ENCODE measurements around the gene SDK1. TPM values are rescaled to one million over a fixed set of nuclear protein-coding genes. Genes with fewer than 3 reads are reported as not detected.

Gene SDK1
- total RNA-seq, 2 donors from 2014 or later: 1.3 to 2.6 TPM

DNA sequence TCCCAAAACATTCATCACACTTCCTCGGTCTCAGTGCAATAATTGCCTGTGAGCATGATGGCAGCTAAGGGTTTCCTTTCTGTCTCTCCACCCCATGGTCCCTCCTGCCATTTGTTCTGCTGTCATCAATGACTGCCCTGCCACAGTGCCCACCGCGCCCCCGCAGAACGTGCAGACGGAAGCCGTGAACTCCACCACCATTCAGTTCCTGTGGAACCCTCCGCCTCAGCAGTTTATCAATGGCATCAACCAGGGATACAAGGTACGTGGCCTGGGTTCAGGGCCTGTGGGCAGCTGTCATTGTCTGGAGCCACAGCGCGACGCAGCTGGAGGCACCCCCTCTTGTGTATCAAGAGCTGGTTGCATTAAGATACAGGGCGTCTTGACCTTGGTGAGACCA lies 748.1 kb downstream of the SDK1 start:
- Histone ChIP-seq H3K27me3 (no peaks in the 10 kb centered on the region), H3K27ac (no peak overlapping the region), H3K4me1 (no peaks in the 10 kb centered on the region), H3K36me3 (no peaks in the 10 kb centered on the region), H3K4me3 (no peak overlapping the region), H3K9ac (ENCODE audit: low read depth in 2 of 2, low read length in 2 of 2) (no peak overlapping the region), H3K9me3 (no peaks in the 10 kb centered on the region)
- no peak for DNase-seq
- TF ChIP-seq, protein P1, sequence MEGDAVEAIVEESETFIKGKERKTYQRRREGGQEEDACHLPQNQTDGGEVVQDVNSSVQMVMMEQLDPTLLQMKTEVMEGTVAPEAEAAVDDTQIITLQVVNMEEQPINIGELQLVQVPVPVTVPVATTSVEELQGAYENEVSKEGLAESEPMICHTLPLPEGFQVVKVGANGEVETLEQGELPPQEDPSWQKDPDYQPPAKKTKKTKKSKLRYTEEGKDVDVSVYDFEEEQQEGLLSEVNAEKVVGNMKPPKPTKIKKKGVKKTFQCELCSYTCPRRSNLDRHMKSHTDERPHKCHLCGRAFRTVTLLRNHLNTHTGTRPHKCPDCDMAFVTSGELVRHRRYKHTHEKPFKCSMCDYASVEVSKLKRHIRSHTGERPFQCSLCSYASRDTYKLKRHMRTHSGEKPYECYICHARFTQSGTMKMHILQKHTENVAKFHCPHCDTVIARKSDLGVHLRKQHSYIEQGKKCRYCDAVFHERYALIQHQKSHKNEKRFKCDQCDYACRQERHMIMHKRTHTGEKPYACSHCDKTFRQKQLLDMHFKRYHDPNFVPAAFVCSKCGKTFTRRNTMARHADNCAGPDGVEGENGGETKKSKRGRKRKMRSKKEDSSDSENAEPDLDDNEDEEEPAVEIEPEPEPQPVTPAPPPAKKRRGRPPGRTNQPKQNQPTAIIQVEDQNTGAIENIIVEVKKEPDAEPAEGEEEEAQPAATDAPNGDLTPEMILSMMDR (IDR thresholded peaks at IDR 0.05): no peak
- intact Hi-C loops (cut with DNase I): no loop called here

- H3K9ac ChIP-seq (ENCODE audit: low read depth in 2 of 2, low read length in 2 of 2): no peak overlapping the region
- no peaks in the 10 kb centered on the region for H3K36me3 ChIP-seq
- TF ChIP-seq, protein P1 (IDR thresholded peaks at IDR 0.05): no peak
- no peaks in the 10 kb centered on the region for H3K27me3 ChIP-seq
- no peak overlapping the region for H3K4me3 ChIP-seq
- intact Hi-C loops (cut with DNase I): no loop called here
- no peaks in the 10 kb centered on the region for H3K9me3 ChIP-seq
- no peak overlapping the region for H3K27ac ChIP-seq
- DNase-seq: no peak
- no peaks in the 10 kb centered on the region for H3K4me1 ChIP-seq
Observed at GRCh38 chr7:4050126-4050660, 749.1 kb downstream of the SDK1 start.

DNA sequence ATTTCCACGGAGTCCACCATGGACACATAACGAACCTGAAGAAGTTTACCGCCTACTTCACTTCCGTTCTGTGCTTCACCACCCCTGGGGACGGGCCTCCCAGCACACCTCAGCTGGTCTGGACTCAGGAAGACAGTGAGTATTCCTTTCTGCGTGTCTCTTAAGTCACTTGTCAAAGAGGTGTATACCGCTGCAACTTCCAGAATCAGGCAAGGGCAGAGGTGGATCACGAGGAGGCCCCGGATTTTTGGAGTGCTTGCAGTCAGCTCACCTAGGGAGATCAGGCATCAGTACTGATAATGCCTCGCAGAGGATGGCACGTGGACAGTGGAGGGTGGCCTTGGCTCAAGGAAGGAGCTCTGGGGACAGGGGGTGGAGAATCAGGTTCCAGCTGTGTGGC lies 750.6 kb downstream of the SDK1 start:
- Histone ChIP-seq H3K4me3 (no peak overlapping the region), H3K27ac (no peak overlapping the region), H3K4me1 (no peaks in the 10 kb centered on the region), H3K27me3 (no peaks in the 10 kb centered on the region), H3K9ac (ENCODE audit: low read depth in 2 of 2, low read length in 2 of 2) (no peak overlapping the region), H3K36me3 (no peaks in the 10 kb centered on the region), H3K9me3 (no peaks in the 10 kb centered on the region)
- intact Hi-C loops (cut with DNase I): no loop called here
- TF ChIP-seq, protein P1 (IDR thresholded peaks at IDR 0.05): no peak
- DNase-seq: no peak

GRCh38 chr7:4052130-4052529 lies 751.1 kb downstream of the SDK1 start:
- H3K4me3 ChIP-seq: no peak overlapping the region
- H3K9me3 ChIP-seq: no peaks in the 10 kb centered on the region
- no peak overlapping the region for H3K27ac ChIP-seq
- H3K36me3 ChIP-seq: no peaks in the 10 kb centered on the region
- H3K9ac ChIP-seq (ENCODE audit: low read depth in 2 of 2, low read length in 2 of 2): no peak overlapping the region
- intact Hi-C loops (cut with DNase I): no loop called here
- no peaks in the 10 kb centered on the region for H3K27me3 ChIP-seq
- H3K4me1 ChIP-seq: no peaks in the 10 kb centered on the region
- no peak for DNase-seq
- TF ChIP-seq, protein P1 (IDR thresholded peaks at IDR 0.05): no peak

DNA sequence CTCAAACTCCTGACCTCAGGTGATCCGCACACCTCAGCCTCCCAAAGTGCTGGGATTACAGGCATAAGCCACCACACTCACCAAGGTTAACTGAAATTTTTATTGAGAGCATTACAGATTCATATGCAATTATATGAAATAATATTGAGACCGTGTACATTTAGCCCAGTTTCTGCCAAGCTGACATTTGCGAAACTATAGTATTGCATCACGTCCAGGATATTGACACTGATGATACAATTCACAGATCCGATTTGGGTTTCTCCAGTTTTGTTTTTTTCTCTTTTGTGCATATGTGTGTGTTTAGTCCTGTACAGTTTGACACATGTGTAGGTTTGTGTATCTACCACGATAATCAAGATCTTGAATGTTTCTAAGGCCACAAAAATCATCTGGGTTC lies 753.1 kb downstream of the SDK1 start:
- H3K4me3 ChIP-seq: no peak overlapping the region
- no peaks in the 10 kb centered on the region for H3K9me3 ChIP-seq
- no peak overlapping the region for H3K9ac ChIP-seq (ENCODE audit: low read depth in 2 of 2, low read length in 2 of 2)
- H3K4me1 ChIP-seq: no peaks in the 10 kb centered on the region
- H3K27me3 ChIP-seq: no peaks in the 10 kb centered on the region
- H3K36me3 ChIP-seq: no peaks in the 10 kb centered on the region
- intact Hi-C loops (cut with DNase I): no loop called here
- TF ChIP-seq, protein P1 (IDR thresholded peaks at IDR 0.05): no peak
- DNase-seq: no peak
- H3K27ac ChIP-seq: no peak overlapping the region

Measured in colonic mucosa (tissue), 4 donors.